MM.1S (cell line): ENCODE results near the gene EME2.

Experiments
- DNase-seq: peaks from one replicate; pipeline ENCODE4 v3.0.0-alpha.2; 2015
- H2AFZ ChIP-seq: fragments of 300-600 bp; sonication (generic); 2 replicates; pipeline ENCODE4 v1.6.0; 2016; ENCODE audit warnings: antibody characterized with exemption, low read length
- H3F3A ChIP-seq: fragments of 300-600 bp; sonication (generic); 2 replicates; pipeline ENCODE4 v1.6.1; 2016; ENCODE audit warnings: mild to moderate bottlenecking, antibody characterized with exemption, low read length, moderate library complexity, mixed read lengths; ENCODE audit not compliant: insufficient read depth
- H3K27ac ChIP-seq: fragments of 300-600 bp; sonication (generic); 2 replicates; pipeline ENCODE4 v1.5.1; 2016; ENCODE audit warnings: mild to moderate bottlenecking, low read length
- H3K27me3 ChIP-seq: fragments of 300-600 bp; sonication (generic); replicated peaks from 2 replicates; pipeline ENCODE4 v1.6.0; 2016; ENCODE audit warnings: low read length; ENCODE audit not compliant: insufficient read depth
- H3K36me3 ChIP-seq: fragments of 300-600 bp; sonication (generic); replicated peaks from 2 replicates; pipeline ENCODE4 v1.6.1; 2016; ENCODE audit warnings: mild to moderate bottlenecking, low read length, mixed read lengths; ENCODE audit not compliant: insufficient read depth
- H3K4me1 ChIP-seq: fragments of 300-600 bp; sonication (generic); 2 replicates; pipeline ENCODE4 v1.6.1; 2016; ENCODE audit warnings: low read length, mixed read lengths
- H3K4me2 ChIP-seq: fragments of 300-600 bp; sonication (generic); 2 replicates; pipeline ENCODE4 v1.6.0; 2016; ENCODE audit warnings: low read depth, low read length
- H3K4me3 ChIP-seq: fragments of 300-600 bp; sonication (generic); 2 replicates; pipeline ENCODE4 v1.5.1; 2016; ENCODE audit warnings: low read length, mixed read lengths
- H3K79me2 ChIP-seq: fragments of 300-600 bp; sonication (generic); 2 replicates; pipeline ENCODE4 v1.6.1; 2016; ENCODE audit warnings: mixed run types, low read length, mixed read lengths
- H3K9ac ChIP-seq: fragments of 300-600 bp; sonication (generic); 2 replicates; pipeline ENCODE4 v1.6.1; 2016; ENCODE audit warnings: low read length, mixed read lengths
- H3K9me2 ChIP-seq: fragments of 300-600 bp; sonication (generic); replicated peaks from 2 replicates; pipeline ENCODE4 v1.6.1; 2016; ENCODE audit warnings: mild to moderate bottlenecking, low read length, mixed read lengths; ENCODE audit not compliant: insufficient read depth
- H3K9me3 ChIP-seq: fragments of 300-600 bp; sonication (generic); replicated peaks from 2 replicates; pipeline ENCODE4 v1.6.1; 2016; ENCODE audit warnings: mild to moderate bottlenecking, low read length, mixed read lengths; ENCODE audit not compliant: insufficient read depth
- H4K20me1 ChIP-seq: fragments of 300-600 bp; sonication (generic); 2 replicates; pipeline ENCODE4 v1.6.1; 2016; ENCODE audit warnings: mild to moderate bottlenecking, low read length, moderate library complexity, mixed read lengths; ENCODE audit not compliant: insufficient read depth
- CTCF ChIP-seq: fragments of 300-600 bp; sonication (generic); IDR thresholded peaks from 2 replicates; pipeline ENCODE4 v1.5.1; 2016; ENCODE audit warnings: antibody characterized with exemption, low read length, mixed read lengths
- EZH2 ChIP-seq: fragments of 300-600 bp; sonication (generic); optimal IDR thresholded peaks from 2 replicates; pipeline ENCODE3; 2017; ENCODE audit warnings: low read depth, mild to moderate bottlenecking, antibody characterized with exemption, low read length, mixed read lengths
- EZH2phosphoT487 ChIP-seq: fragments of 300-600 bp; sonication (generic); IDR thresholded peaks from 2 replicates; pipeline ENCODE4 v1.6.1; 2018; ENCODE audit warnings: antibody characterized with exemption, low read length

EME2 gene

GRCh38 chr16:1726661-1727502, 45.7 kb upstream of the EME2 start:
- Histone ChIP-seq H3K36me3 (no peaks in the 10 kb centered on the region), H3K27ac (no peak overlapping the region), H3F3A (peaks cover 3% of the 10 kb centered on the region; the same call in 1 of the 2 replicates), H3K9me3 (no peaks in the 10 kb centered on the region), H3K79me2 (peaks cover 30% of the 10 kb centered on the region), H3K9me2 (no peaks in the 10 kb centered on the region), H3K9ac (no peak overlapping the region), H2AFZ (no peak overlapping the region), H4K20me1 (no peaks in the 10 kb centered on the region), H3K4me1 (peaks cover 6% of the 10 kb centered on the region; the same call in 1 of the 2 replicates), H3K27me3 (no peaks in the 10 kb centered on the region), H3K4me3 (no peak overlapping the region), H3K4me2 (no peak overlapping the region)
- TF ChIP-seq EZH2phosphoT487: no peak
- TF ChIP-seq CTCF: no peak
- TF ChIP-seq EZH2: no peak
- no peak for DNase-seq

- Histone ChIP-seq H2AFZ (no peak overlapping the region), H3K36me3 (no peaks in the 10 kb centered on the region)
These were observed 44.7 kb upstream of the EME2 start for GRCh38 chr16:1727651-1728624.

GRCh38 chr16:1729026-1729425, 43.6 kb upstream of the EME2 start:
- Histone ChIP-seq H3K79me2 (peaks cover 20% of the 10 kb centered on the region), H3K9me2 (no peaks in the 10 kb centered on the region), H4K20me1 (no peaks in the 10 kb centered on the region), H3K27ac (no peak overlapping the region), H3K9me3 (no peaks in the 10 kb centered on the region), H3K4me1 (no peaks in the 10 kb centered on the region), H3K27me3 (no peaks in the 10 kb centered on the region), H3K9ac (no peak overlapping the region), H3K4me2 (no peak overlapping the region), H3K36me3 (no peaks in the 10 kb centered on the region), H3K4me3 (no peak overlapping the region), H2AFZ (no peak overlapping the region), H3F3A (no peaks in the 10 kb centered on the region)
- DNase-seq: no peak
- TF ChIP-seq EZH2phosphoT487 (no peak), CTCF (no peak), EZH2 (no peak)

More at GRCh38 chr16:1727651-1728624, 44.7 kb upstream of the EME2 start:
- Histone ChIP-seq H3K79me2 (peaks cover 30% of the 10 kb centered on the region), H3K27me3 (no peaks in the 10 kb centered on the region), H3K4me2 (no peak overlapping the region), H3K27ac (no peak overlapping the region), H3F3A (no peaks in the 10 kb centered on the region), H3K4me1 (no peaks in the 10 kb centered on the region), H3K9me2 (no peaks in the 10 kb centered on the region), H4K20me1 (no peaks in the 10 kb centered on the region), H3K9ac (no peak overlapping the region), H3K4me3 (no peak overlapping the region), H3K9me3 (no peaks in the 10 kb centered on the region)
- no peak for DNase-seq
- TF ChIP-seq EZH2phosphoT487 (no peak), CTCF (no peak), EZH2 (no peak)
